ENCODE measurements around the gene CTNND2.

CTNND2 gene

DNA sequence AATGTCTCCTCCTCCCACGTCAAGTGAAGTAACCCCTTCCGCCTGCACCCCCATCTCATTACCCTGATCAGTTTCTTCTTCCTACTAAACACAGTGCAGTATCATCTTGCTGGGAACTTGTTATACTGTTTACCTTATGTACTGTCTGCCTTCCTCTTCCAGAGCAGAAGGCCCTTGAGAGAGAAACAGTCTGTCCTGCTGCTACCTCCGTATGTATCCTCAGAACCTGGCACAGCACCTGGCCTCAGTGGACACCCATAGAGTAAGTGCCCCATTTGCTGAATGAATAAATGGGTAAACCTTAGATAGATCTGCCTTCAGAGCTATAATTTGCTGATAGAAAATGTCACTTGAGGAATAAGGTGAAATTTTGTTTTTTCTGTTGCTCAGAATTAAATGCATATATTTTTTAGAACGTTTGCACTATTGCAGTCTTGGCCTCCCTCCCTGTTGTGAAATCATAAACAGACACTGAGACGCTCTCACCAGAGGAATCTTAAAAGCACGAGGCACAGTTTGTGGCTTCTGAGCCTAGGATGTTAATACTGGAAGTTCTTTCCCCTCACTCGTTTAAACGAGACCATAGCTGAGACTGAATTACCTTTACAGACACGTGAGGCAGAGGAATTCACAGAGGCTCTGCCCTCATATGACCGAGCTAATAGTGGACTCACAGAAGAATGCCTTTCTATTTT is 920.1 kb downstream of the CTNND2 start:
- no peak for DNase-seq (ENCODE audit: low read depth)

- no peak for DNase-seq (ENCODE audit: low read depth)
These were observed 921.6 kb downstream of the CTNND2 start for GRCh38 chr5:10982626-10983025.

DNA sequence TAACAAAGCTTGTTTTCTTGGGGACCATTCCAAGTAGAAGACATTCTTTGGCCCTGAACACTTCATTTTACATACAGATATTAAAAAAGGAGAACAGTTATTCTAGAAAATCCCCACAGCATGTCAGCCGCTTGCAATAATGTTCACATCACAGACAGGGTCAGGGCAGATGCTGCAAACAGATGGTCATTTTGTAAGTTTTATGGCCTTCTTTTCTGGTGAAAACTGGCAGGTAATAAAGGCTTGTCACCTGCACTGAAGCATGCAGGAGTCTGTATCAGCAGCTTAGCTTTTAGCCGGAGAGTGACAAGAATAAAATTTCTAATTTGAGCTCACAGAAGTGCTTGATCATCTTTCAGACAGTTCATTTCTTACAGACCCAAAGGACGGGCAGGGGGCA is 922.3 kb downstream of the CTNND2 start:
- no peak for DNase-seq (ENCODE audit: low read depth)

- no peak for DNase-seq (ENCODE audit: low read depth)
These were observed 927.2 kb downstream of the CTNND2 start for GRCh38 chr5:10977011-10977410.

GRCh38 chr5:10975945-10976344 is 928.3 kb downstream of the CTNND2 start:
- no peak for DNase-seq (ENCODE audit: low read depth)

- no peak for DNase-seq (ENCODE audit: low read depth)
These were observed 929.4 kb downstream of the CTNND2 start for GRCh38 chr5:10974850-10975249.

DNA sequence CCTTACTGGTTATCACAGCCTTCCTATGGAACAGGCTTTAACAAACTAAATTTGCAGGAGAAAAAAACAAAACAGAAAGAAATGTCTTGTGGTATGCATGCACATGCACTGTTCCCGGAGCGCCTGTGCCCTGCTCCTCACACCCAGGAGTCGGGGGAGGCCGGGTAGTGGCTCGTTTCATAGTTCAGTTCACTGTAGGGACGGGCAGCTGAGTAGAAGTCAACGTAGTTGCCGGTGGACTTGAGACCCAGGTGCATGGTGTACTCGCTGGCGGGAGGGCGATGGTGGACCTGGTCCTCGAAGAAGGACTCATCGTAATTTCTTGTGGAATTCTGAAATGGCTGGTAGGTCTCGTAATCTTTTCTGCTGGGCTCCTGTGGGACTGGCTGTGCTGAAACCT is 930.9 kb downstream of the CTNND2 start:
- no peak for DNase-seq (ENCODE audit: low read depth)

DNA sequence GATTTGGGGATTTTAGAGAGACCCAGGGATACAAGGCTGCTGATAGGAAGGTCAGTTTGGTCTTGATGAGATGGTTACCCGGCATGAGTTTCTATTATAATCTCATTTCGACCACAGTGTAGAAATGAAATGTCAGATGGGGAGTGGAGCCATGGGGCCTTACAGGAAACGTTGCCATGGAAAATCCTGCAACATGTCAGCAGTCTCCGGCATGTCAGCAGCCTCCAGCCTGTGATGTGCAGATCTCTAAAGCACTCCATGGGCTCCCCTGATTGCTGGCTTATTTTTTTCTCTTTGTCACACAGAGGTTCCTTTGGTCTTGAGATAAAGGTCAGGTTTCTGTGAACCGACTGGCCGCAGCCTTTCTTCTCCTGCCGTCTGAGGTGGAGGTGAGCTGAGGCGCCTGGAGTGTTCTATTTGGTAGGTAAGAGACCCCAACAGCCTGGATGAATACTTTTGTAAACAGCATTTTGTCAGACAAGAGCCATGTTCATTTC is 934.5 kb downstream of the CTNND2 start:
- DNase-seq (ENCODE audit: low read depth), result no peak

DNA sequence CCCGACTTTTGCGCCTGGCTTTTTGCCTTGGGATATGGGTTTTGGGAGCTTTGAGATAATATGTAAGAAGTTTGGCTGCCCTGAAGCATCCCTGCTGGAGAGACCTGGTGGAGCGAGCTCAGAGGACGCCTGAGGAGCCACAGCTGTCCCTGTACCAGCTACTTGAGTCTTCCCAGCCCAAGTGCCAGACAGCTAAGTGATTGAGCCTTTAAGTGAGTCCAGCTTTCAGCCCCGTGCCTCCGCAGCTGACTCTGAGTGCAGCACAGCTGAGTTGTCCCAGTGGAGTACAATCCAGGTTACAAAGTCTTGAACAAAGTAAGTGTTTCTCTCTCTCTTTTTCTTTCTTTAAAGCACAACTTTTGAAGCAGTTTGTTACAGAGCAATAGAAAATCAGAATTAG is 939.4 kb downstream of the CTNND2 start:
- DNase-seq (ENCODE audit: low read depth), result no peak

DNA sequence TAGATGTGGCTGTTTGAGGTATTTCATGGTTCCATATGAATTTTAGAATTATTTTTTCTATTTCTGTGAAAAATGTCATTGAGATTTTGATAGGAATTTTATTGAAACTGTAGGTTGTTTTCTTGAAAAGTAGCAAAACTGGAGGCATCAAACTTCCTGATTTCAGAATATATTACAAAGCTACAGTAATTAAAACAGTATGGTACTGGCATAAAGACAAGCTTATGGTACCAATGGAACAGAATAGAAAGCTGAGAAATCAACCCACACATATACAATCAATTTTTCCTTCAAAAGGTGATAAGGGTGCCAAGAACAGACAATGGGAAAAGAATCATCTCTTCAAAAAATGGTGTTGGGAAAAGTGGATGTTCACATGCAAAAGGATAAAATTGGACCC is 945.5 kb downstream of the CTNND2 start:
- DNase-seq (ENCODE audit: low read depth), result no peak

DNA sequence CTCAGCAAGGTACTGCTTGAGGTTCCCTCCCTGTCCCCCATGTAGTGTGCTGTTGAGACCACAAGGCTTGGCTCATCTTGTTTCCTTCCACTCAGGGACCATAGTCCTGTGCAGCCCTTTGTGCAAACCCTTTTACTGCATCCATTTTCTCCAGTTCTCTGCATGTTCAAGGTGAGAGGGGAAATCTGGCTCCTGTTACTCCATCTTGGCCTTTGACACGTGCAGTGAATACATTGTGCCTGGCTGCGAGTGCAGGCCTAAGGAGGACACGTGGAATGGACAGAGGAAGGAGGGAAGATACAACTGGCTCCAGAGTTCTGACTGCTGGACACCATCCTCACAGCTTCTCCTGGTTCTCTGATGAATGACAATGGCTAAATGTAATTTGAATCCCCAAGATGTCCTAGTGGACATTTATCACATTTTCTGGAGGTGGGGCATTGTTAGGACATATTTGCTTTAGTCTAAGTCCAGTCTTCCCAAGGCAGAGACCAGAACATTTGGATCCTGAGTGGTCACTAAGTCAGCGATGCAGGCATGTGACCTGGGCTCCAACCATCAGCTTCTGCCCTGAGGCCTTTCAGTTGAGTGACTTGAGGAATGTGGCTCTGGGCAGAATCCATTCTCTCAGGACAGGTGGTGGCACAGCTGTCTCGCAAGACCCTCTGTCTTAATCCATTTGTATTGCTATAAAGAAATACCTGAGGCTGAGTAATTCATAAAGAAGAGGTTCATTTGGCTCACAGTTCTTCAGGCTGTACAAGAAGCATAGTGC is 954.2 kb downstream of the CTNND2 start:
- no peak for DNase-seq (ENCODE audit: low read depth)

DNA sequence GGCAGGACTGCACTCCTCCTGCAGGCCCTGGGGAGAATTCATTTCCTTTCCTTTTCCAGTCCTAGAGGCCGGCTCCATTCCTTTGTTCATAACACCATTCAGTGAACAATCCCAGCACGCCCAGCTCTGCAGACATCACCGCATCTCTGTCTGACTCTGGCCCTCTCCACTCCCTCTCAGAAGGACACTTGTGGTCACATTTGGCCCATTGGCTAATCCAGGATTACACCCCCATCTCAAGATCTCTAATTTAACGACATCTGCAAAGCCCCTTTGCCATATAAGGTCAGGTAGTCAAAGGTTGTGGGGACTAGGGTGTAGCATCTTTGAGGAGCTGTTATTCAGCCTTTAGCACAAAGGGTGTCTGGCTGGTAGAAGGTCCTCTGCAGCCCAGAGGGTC is 958.2 kb downstream of the CTNND2 start:
- no peak for DNase-seq (ENCODE audit: low read depth)

- DNase-seq (ENCODE audit: low read depth), result no peak
These were observed 962.3 kb downstream of the CTNND2 start for GRCh38 chr5:10941900-10942299.

DNA sequence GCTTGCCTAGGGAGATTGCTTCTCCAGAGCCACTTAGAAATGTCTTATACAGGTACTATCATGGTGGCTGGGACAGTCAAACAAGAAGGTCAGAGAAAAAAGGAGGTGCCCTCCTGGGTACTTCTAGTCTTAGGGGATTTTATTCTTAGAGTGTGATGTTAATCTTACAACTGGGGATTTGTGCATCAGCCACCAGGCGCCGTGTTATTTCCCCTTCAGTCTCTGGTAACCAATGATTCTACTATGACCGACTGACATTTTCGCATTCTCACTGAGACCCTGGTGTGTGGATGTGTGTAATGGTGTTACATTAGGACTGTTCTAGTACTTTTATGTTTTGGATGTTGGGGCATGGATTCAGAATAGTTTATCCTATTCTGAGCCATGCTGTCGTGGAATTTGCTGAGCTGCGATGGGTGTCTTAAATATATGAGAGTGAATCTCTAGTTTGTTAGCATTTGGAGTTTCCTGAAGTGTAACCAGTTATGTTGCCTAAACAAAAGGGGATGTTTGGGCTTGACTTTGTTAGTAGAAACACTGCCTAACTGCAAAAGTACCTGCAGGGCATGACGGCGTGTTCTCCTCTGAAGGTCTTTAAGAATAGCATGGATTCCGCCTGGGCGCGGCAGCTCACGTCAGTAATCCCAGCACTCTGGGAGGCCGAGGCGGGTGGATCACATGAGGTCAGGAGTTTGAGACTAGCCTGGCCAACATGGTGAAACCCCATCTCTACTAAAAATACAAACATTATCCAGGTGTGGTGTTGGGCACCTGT is 968.0 kb downstream of the CTNND2 start:
- no peak for DNase-seq (ENCODE audit: low read depth)

GRCh38 chr5:10935536-10935935 is 968.7 kb downstream of the CTNND2 start:
- DNase-seq (ENCODE audit: low read depth), result no peak

DNA sequence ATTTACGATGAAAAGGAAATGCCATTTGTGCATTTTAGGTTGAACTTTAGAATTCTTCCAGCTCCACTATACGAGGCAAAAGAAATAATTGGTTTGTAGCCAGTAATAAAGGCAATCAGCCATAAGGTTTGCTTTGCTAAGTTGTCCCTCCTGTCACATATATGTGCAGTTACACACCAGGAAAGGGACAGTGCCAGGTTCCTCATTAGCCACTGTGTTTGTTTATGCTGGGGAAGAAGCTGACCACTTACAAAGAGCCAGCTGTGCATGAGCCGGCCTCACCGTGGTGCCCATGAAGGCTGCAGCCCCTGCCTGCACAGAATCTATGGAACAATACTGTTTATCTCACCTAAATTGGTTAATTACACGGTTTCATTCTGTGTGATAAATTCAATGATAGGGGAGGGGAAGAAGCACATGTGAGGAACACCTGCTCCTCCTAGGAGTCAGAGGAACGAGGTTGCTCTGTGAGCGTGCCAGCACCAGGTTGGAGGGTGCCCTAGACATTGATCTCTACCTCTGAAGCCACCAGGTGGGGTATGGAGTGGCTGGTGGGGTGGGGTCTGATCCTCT is 969.4 kb downstream of the CTNND2 start:
- DNase-seq (ENCODE audit: low read depth), result no peak

- no peak for DNase-seq (ENCODE audit: low read depth)
These were observed 971.1 kb downstream of the CTNND2 start for GRCh38 chr5:10933121-10933520.

- DNase-seq (ENCODE audit: low read depth), result no peak
These were observed 971.8 kb downstream of the CTNND2 start for GRCh38 chr5:10932426-10932825.

DNA sequence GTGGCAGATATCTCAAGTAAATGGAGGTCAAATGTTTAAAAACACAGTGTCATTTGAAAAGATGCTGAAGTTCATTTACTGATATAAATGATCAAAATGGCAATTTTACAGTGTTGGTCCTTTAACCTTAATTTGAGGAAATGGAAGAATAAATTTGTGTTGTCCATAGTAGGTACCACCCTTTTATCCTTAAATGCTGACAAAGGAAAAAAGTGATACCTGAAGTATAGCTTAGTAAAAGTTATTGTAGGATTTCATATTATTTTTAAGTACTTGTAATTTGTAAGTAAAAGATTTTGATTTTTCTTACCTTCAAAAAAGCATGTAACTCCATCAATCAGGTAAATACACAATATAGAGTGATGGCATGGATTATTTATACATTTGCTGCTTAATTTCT is 976.6 kb downstream of the CTNND2 start:
- no peak for DNase-seq (ENCODE audit: low read depth)

DNA sequence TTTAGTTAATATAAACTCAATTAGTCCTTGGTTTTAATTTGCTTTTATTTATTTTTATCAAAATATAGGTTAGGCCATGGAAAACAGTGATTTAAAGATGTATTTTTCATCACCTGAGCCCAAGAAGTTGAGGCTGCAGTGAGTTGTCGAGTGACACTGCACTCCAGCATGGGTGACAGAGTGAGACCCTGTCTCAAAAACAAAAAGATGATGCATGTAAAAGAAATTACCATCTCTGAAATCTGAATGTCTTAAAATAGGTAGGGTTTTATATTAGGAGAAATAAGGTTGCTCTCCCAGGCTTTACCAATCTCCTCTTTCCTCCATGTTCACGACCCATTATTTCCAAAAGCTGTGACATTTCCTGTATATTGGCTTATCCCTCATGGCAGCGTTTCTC is 980.9 kb downstream of the CTNND2 start:
- DNase-seq (ENCODE audit: low read depth), result no peak

Data from stimulated activated CD8-positive, alpha-beta memory T cell treated with anti-CD3 and anti-CD28 coated beads, Interleukin-4, amount 100 ng/mL, for 24 hours (primary cell).